Kidney epithelial cell (primary cell): ENCODE results near the gene EPB41L1. TPM values are rescaled to one million over a fixed set of nuclear protein-coding genes. Genes with fewer than 3 reads are reported as not detected.

Experiments used
- DNase-seq: peaks from one replicate; pipeline ENCODE4 v3.0.0-alpha.2; 2010; ENCODE audit warnings: low read depth
- H3K27me3 ChIP-seq: 2 replicates; pipeline ENCODE4 v1.6.0; 2011; ENCODE audit warnings: low read length; ENCODE audit not compliant: control insufficient read depth, insufficient read depth
- H3K36me3 ChIP-seq: 2 replicates; pipeline ENCODE4 v1.5.1; 2011; ENCODE audit warnings: low read length; ENCODE audit not compliant: control insufficient read depth, insufficient read depth
- H3K4me3 ChIP-seq: 2 replicates; pipeline ENCODE4 v1.5.1; 2011; ENCODE audit warnings: low read depth, mild to moderate bottlenecking, control low read depth, low read length
- total RNA-seq: library from RNA; depleted of rRNA; stranded (reverse); fragments of >200 nt; gene quantifications from 2 replicates; pipeline ENCODE4 v1.2.3, GENCODE V29; 2015
- TF ChIP-seq, protein P1 (sequence below): IDR thresholded peaks from 2 replicates; pipeline ENCODE4 v1.5.1; 2011; ENCODE audit warnings: mild to moderate bottlenecking, moderate library complexity, low read length, control low read depth, inconsistent platforms; ENCODE audit not compliant: insufficient read depth, poor library complexity, severe bottlenecking

Gene EPB41L1
- total RNA-seq, 1 donor from 2014 or later = 25.0 TPM

DNA sequence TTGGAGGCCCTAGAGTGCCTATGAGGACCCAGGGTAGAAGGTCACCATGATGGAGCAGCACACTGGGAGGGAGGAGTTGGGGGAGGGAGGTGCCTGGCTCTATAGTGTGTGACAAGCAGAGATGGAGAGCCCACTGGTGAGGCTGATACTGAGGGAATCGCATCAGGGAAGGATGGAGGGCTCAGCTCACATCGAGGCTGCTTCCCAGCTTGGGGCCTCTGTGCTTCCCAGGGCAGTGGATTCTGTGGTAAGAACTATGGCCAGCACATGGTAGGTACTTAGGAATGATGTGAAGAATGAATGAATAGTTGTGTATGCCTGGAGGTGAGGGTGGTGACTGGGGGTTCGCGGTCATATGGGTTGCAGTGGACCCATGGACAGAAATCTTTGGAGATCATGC lies 1.3 kb upstream of the EPB41L1 start:
- DNase-seq = no peak
- Histone ChIP-seq H3K27me3 (peaks cover 5% of the 10 kb centered on the region), H3K36me3 (no peaks in the 10 kb centered on the region), H3K4me3 (no peak overlapping the region)
- TF ChIP-seq, protein P1, sequence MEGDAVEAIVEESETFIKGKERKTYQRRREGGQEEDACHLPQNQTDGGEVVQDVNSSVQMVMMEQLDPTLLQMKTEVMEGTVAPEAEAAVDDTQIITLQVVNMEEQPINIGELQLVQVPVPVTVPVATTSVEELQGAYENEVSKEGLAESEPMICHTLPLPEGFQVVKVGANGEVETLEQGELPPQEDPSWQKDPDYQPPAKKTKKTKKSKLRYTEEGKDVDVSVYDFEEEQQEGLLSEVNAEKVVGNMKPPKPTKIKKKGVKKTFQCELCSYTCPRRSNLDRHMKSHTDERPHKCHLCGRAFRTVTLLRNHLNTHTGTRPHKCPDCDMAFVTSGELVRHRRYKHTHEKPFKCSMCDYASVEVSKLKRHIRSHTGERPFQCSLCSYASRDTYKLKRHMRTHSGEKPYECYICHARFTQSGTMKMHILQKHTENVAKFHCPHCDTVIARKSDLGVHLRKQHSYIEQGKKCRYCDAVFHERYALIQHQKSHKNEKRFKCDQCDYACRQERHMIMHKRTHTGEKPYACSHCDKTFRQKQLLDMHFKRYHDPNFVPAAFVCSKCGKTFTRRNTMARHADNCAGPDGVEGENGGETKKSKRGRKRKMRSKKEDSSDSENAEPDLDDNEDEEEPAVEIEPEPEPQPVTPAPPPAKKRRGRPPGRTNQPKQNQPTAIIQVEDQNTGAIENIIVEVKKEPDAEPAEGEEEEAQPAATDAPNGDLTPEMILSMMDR = no peak

DNA sequence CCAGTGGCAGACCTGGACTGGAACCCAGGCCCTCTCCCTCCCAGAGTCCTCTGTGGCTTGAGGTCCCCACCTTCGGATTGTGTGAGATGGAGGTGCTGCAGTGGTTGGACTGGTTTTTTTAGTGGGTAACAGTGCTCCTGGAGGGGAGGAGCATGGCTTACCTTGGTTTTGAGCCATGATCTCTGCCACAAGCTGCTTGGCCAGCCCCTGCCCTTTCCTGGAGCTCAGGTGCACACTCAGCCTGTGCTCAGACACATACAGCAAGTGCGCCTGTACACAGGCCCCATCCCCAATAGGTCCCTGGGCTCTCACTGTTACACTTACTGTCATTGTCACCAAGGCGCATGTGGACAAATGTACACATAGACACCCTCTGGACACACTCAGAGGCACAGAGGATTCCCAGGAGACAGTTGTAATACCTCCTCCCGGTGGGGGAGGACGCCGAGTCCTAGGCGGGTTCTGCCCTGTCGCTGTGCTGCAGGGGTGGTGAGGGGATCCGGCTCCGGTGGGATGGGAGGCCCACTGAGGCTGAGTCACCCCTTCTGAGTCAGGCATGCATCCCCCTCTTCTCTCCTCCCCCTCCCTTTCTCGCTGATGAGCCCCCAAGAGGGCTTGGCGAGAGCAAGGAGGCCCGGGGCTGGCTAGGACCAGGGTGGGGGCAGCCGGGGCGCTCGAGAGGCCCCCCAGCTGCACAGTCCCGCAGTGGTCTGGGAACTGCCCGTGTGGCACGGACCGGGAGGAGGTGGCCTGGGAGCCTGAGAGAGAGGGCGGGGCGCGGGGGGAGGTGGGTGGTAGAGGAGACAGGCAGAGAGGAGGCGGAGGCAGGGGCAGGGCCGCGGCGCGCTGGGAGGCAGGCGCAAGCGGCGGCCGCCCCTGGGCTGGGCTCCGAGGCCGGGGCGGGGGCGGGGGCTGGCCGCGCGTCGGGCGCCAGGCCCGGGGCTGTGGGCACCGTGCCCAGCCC lies 522 bp upstream of the EPB41L1 start:
- TF ChIP-seq, protein P1 = no peak
- no peak for DNase-seq
- Histone ChIP-seq H3K27me3 (peaks cover 5% of the 10 kb centered on the region), H3K4me3 (peak overlapping the region; percentile 35), H3K36me3 (no peaks in the 10 kb centered on the region)

DNA sequence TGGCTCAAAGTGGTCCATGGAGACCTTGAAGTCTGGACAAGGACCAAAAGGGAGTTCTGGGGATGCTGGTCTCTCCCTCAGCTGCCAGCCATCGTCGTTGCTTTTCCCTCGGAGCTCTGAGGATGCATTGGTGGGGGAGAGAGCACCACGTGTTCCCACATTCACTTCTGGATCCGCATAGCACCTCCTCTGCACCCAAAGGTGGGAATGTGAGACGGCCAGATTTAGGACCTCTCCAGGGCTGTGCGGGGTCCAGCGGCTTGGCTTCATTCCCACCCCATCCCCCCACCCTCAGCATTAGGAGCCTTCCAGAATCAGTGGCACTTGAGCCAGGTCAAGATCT lies 1.1 kb downstream of the EPB41L1 start:
- no peak for DNase-seq
- Histone ChIP-seq H3K36me3 (no peaks in the 10 kb centered on the region), H3K4me3 (no peak overlapping the region), H3K27me3 (peaks cover 5% of the 10 kb centered on the region)
- TF ChIP-seq, protein P1 = no peak

DNA sequence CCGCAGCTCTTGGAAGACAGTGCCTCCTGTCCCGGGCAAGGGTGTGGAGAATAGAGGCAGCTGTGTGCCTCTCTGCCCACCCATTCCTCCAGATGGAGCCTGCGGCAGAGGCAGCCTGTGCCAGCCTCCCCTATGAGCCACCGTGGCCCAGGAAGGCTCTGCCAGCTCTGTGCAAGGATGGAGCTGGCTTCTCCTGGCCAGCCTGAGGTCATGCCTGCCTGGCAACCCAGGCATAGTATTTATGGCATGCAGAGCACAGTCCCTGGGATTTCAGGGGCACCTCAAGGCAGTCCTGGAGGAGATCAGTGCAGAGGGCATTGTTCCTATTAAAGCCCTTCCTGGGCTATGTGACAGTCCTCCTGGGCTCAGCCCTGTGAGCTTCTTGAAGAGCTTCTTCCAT lies 1.5 kb downstream of the EPB41L1 start:
- H3K27me3 ChIP-seq = peaks cover 5% of the 10 kb centered on the region
- H3K36me3 ChIP-seq = no peaks in the 10 kb centered on the region
- H3K4me3 ChIP-seq = no peak overlapping the region
- TF ChIP-seq, protein P1 = no peak
- no peak for DNase-seq

DNA sequence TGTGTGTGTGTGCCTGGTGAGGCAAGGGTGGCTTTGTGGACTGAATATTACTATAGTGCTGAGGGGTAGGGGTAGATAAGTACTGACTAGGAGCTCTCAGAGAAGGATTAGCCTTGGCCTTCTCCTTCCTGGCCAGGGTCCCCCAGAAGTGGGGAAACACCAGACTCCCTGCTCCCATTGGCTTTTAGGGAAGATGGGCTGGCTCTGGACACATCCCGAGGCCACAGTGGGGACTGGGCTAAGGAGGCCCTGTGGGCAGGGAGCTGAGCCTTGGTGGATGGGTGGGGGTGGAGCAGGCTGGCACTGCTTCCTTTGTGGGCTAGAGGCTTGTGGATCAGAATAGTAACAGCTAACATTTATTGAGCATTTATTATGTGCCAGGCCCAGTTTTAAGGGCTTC lies 3.1 kb downstream of the EPB41L1 start:
- no peak for DNase-seq
- no peaks in the 10 kb centered on the region for H3K36me3 ChIP-seq
- H3K27me3 ChIP-seq = peaks cover 5% of the 10 kb centered on the region
- H3K4me3 ChIP-seq = no peak overlapping the region
- TF ChIP-seq, protein P1 = no peak

DNA sequence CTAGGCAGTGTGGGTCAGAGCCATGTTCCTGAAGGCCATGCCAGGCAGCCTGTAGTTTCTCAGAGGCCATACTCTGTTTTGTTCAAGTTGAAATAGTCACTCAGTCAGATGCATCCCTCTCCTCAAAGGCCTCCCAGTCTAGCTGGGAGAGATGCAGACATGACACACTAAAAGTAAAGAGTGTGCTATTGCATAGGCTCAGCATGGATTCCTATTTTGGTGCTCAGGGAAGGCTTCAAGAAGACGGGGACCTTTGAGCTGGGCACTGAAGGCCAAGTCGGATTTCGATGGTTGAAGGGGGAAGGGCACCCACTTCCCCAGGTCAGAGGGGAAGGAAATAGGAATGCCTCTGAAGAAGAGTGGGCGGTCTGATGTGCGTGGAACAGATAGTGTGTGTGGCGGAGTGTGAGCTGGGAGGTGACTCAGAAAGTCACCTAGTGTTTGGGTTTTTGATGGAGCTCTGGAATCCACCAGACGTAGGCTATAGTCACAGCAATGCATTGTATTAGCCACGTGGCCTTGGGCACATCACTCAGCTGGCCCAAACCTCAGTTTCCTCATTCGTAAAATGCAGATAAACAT lies 3.7 kb downstream of the EPB41L1 start:
- no peak overlapping the region for H3K4me3 ChIP-seq
- no peaks in the 10 kb centered on the region for H3K36me3 ChIP-seq
- TF ChIP-seq, protein P1 = no peak
- DNase-seq = no peak
- peaks cover 5% of the 10 kb centered on the region for H3K27me3 ChIP-seq
